Measurements from ENCODE around the gene SOS2. TPM values are rescaled to one million over a fixed set of nuclear protein-coding genes. Genes with fewer than 3 reads are reported as not detected.

SOS2 gene

GRCh38 chr14:50068496-50068895 lies 162.9 kb downstream of the SOS2 start:
- Histone ChIP-seq H2AFZ (ENCODE audit: low read depth, low read length) (no peak overlapping the region), H3K36me3 (ENCODE audit: control insufficient read depth in 1 of 2, insufficient read depth in 2 of 2, low read depth in 1 of 2, low read length in 2 of 2) (no peaks in the 10 kb centered on the region), H3K18ac (ENCODE audit: low read depth in 1 of 2, low read length in 2 of 2) (no peak overlapping the region), H3K4me2 (ENCODE audit: low read length, poor library complexity, severe bottlenecking) (no peak overlapping the region), H2BK120ac (ENCODE audit: low read depth, low read length) (no peak overlapping the region), H4K8ac (ENCODE audit: low read length) (no peak overlapping the region), H3K27me3 (ENCODE audit: control insufficient read depth in 1 of 2, insufficient read depth in 1 of 2, low read length in 2 of 2) (no peaks in the 10 kb centered on the region), H2BK15ac (ENCODE audit: low read depth, poor library complexity, severe bottlenecking) (no peak overlapping the region), H4K91ac (ENCODE audit: low read length) (no peak overlapping the region), H3K4me1 (ENCODE audit: control insufficient read depth, insufficient read depth, low read depth, low read length) (peaks cover 2% of the 10 kb centered on the region), H2BK5ac (ENCODE audit: low read depth, low read length, poor library complexity, severe bottlenecking) (no peak overlapping the region), H3K14ac (ENCODE audit: low read length in 2 of 2) (no peak overlapping the region), H2AK5ac (ENCODE audit: low read length, severe bottlenecking) (no peak overlapping the region), H3K9ac (ENCODE audit: low read length) (no peak overlapping the region), H3K9me3 (ENCODE audit: control insufficient read depth, low read length) (no peaks in the 10 kb centered on the region), H3K4ac (ENCODE audit: low read depth in 1 of 2, low read length in 2 of 2) (no peak overlapping the region), H3K79me1 (replicated peaks; ENCODE audit: low read length, poor library complexity, severe bottlenecking) (no peaks in the 10 kb centered on the region), H3K27ac (ENCODE audit: low read length, poor library complexity, severe bottlenecking) (no peak overlapping the region), H3K4me3 (ENCODE audit: insufficient read depth in 1 of 2, low read depth in 1 of 2, low read length in 2 of 2) (no peak overlapping the region), H3K23ac (ENCODE audit: low read length in 2 of 2) (no peak overlapping the region), H2BK12ac (ENCODE audit: low read length in 2 of 2) (no peak overlapping the region)
- DNase-seq = no peak
- WGBS = 99% methylated on average over 7 of the region's 7 CpGs

- 90% methylated on average over 5 of the region's 8 CpGs for WGBS
Measured at GRCh38 chr14:50067723-50068495, 163.5 kb downstream of the SOS2 start.

More at GRCh38 chr14:50067723-50068495, 163.5 kb downstream of the SOS2 start:
- H3K4ac ChIP-seq (ENCODE audit: low read depth in 1 of 2, low read length in 2 of 2) = no peak overlapping the region
- no peak overlapping the region for H3K9ac ChIP-seq (ENCODE audit: low read length)
- no peaks in the 10 kb centered on the region for H3K9me3 ChIP-seq (ENCODE audit: control insufficient read depth, low read length)
- no peak overlapping the region for H3K18ac ChIP-seq (ENCODE audit: low read depth in 1 of 2, low read length in 2 of 2)
- no peaks in the 10 kb centered on the region for H3K27me3 ChIP-seq (ENCODE audit: control insufficient read depth in 1 of 2, insufficient read depth in 1 of 2, low read length in 2 of 2)
- no peak overlapping the region for H2BK12ac ChIP-seq (ENCODE audit: low read length in 2 of 2)
- no peak overlapping the region for H3K4me2 ChIP-seq (ENCODE audit: low read length, poor library complexity, severe bottlenecking)
- H3K23ac ChIP-seq (ENCODE audit: low read length in 2 of 2) = no peak overlapping the region
- no peaks in the 10 kb centered on the region for H3K79me1 ChIP-seq (replicated peaks; ENCODE audit: low read length, poor library complexity, severe bottlenecking)
- no peak overlapping the region for H2BK5ac ChIP-seq (ENCODE audit: low read depth, low read length, poor library complexity, severe bottlenecking)
- peak overlapping the region; percentile 59 for H3K27ac ChIP-seq (ENCODE audit: low read length, poor library complexity, severe bottlenecking)
- peak overlapping the region; percentile 85 for H2AK5ac ChIP-seq (ENCODE audit: low read length, severe bottlenecking)
- H4K8ac ChIP-seq (ENCODE audit: low read length) = no peak overlapping the region
- H3K36me3 ChIP-seq (ENCODE audit: control insufficient read depth in 1 of 2, insufficient read depth in 2 of 2, low read depth in 1 of 2, low read length in 2 of 2) = no peaks in the 10 kb centered on the region
- H2BK15ac ChIP-seq (ENCODE audit: low read depth, poor library complexity, severe bottlenecking) = no peak overlapping the region
- H3K14ac ChIP-seq (ENCODE audit: low read length in 2 of 2) = no peak overlapping the region
- H4K91ac ChIP-seq (ENCODE audit: low read length) = no peak overlapping the region
- no peak for DNase-seq
- no peak overlapping the region for H2AFZ ChIP-seq (ENCODE audit: low read depth, low read length)
- no peak overlapping the region for H3K4me3 ChIP-seq (ENCODE audit: insufficient read depth in 1 of 2, low read depth in 1 of 2, low read length in 2 of 2)
- H2BK120ac ChIP-seq (ENCODE audit: low read depth, low read length) = no peak overlapping the region
- H3K4me1 ChIP-seq (ENCODE audit: control insufficient read depth, insufficient read depth, low read depth, low read length) = peaks cover 3% of the 10 kb centered on the region

Small RNAs within 50 kb of the gene (small RNA-seq; reads per million reads assigned to genes)
- not detected for gene RF00019 (ENCODE audit: low read depth)

Measured in mesenchymal stem cell (in vitro differentiated cells and primary cell).